SHP77 (cell line): ENCODE results near the gene GAB1.
"Not testable (repeated sequence)": the region's sequence is repeated elsewhere in the genome, so short reads cannot be mapped to it uniquely, and the experiment has no call there.

Experiments
- DNase-seq, 2 experiments: peaks; one replicate each; lab custom pipeline; 2025; lab: John Stamatoyannopoulos, UW

Gene GAB1

DNA sequence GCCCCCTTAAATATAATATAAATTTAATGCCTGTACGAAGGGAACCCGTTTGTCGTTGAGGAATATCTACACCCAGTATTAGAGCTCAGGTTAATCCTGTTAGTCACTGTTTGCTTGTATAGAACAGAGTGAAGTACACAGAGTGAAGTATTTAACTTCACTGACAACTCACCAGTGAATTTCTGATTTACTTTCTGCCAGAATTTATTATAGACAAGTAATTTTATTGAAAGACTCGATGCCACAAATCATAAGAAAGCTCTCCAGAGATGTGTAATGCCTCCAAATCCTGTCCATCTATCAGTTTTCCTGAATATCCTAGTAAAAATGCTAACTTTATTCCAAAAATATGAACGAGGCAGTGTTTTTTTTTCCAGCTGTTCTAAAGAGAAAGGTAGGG lies 1.6 kb downstream of the GAB1 start:
- DNase-seq = no peak

DNA sequence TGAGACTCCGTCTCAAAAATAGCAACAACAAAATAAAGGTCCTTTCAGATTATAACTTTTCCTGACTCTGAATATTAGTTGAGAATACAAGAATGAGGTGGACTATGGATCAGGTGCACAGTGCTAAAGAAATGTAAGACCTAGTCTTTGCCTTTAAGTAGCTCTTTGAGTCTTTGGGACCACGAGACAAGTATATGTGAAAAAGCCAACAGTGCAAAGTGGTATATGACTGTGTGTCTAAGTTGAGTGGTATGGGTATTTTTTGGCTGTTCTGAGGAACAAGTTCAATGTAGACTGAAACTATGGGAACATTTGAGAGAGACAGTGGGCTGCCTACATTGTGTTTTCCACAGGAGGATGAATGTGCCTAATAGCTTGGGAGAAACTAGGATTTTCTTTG lies 2.8 kb downstream of the GAB1 start:
- no peak for DNase-seq

DNA sequence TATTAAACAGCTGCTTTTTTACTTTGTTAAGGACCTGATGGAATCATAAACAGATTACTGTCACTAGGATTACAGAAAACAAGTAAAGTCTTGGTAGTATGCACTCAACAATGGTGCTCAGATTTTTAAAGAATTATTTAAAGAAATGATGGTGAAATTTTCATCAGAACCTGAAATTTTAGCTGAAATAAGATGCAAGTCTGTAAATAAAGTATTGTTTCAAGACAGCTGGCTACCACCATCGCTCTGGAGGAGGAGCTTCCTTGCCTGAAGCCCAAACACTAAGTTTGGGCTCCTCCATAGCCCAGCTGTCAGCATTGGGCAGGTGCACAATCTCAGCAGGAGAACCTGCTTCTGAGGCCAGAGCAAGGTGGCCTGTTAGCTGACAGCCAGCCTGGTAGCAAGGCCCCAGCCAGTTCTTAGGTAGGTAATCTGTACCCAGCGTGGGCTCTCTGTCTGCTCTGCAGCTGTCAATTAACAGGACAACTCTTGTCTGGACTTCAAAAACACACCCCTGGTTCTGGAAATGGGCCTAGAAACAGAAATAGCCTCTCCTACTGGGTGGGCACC lies 4.6 kb downstream of the GAB1 start:
- DNase-seq = no peak

DNA sequence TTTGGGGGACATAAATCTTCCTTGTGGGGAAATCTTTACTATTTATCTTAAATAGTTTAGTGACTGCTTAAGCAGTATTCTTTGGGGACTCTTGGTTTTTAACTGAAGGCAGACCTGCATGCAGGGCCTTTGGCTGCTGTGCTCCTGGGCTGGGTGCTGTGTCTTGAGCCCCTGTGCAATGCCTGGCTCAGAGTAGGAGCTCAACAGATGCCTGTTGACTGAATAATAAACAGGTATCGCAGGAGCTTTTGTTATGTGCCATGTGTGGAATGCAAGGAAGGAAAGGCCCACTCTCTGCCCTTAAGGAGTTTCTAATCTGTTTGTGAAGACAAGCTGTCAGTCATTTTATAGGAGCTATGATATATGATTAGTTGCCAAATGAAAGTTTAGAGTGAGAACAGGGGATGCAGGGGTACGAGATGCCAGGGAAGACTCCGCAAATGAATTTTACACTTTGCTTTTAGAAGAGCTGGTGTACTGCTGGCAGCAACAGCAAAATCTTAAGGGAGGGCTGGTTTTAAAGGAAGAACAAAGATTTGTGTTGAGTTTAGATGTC lies 6.7 kb downstream of the GAB1 start:
- DNase-seq = no peak

DNA sequence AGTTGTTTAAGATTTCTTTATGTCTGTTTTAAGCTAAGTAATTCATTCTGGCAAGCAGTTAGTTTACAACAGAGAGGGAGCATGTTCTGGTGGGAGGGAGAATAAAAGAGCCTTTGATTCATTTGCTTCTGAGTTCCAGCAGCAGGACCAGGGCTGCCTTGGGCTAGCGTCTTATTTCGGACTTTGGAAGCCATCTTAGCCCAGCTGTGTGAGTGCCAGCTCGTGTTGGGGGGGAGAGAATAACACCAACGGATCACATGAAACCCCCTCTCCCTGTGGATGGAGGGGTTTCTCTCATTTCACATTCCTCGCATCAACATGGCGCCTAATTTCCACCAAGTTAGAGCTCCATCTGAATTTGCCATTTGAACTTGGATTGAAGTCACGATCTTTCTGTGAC lies 7.4 kb downstream of the GAB1 start:
- no peak for DNase-seq

DNA sequence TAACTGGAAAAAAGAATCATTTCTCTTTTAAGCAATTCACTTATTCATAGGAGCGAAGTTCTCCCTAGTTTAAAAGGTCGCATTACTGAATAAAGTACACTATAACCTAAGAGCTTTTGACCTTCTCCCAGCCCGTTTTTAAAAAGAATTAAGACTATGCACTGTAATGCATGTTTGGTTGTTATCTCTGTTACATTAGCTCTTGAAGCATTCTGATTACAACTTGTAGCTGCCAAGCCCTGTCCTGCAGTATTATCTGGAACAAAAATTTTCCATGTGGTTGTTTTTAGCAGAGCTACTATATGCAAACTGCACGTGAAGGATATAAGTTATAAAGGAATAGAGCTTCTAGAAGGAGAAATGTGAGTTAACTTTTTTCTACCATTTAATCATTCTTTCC lies 8.1 kb downstream of the GAB1 start:
- no peak for DNase-seq

DNA sequence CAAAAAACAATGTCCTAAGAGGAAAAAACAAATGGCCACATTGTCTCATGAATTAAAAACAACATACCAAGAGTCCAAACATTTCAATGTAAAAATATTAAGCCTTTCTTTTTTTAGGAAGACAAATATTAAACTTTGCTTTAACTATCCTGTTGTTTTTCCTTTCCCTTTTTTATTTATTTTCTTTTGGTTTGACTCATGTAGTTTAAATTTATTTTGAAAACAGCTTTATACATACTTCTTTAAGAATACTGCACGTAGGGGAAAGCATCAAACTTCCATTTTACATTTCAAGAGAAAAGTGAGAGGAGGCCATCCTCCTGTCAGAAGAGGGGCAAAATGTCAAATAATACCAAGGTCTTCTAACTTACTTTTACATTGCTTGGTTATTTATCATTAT lies 8.7 kb downstream of the GAB1 start:
- DNase-seq = no peak

DNA sequence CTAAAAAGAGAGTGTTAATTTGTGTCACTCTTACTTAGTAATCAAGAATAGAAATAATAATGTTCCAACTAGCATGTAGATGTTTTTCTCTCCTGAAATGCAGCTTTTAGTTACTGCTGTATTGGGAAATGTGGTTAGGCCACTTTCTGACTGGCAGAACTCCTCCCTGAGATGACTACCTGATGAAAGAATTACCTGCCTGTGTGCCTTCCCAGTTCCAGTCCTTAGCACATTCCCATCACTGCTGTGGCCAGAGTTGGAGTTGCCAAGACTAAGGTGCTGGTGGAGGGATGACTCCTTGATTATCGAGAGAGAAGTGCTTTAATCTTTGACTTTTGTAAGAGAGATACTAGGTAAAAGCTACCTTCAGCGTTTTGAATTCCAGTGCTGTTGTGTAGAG lies 9.5 kb downstream of the GAB1 start:
- DNase-seq = no peak

DNA sequence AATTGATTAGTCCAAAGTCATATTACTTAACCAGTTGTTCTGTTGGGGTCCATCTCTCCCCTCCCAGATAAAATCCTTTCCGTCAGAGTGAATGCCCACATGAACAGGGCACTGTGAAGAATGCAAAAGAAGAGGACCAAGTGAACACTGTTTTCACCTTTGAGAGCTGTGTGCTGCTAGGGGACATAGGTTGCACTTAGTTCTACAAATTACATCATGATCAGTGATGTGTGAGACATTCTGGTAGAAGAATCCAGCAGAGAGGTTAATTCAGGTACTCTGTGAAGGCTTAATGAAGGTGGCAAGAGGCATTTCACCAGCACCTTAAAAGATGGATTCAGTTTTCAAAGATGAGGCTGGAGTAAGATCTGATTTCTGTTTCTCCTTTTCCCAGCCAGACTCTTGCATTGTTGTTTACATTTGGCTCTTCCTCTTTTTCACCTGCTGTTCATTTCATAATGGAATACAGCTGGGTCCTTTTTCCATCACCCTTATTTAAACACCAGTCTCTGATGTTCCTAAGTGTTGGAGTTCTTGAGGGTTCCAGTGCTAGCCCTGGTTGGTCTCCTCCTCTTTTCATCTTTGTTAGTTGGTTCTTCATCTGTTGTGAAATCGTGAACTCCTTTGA lies 10.9 kb downstream of the GAB1 start:
- DNase-seq = no peak

DNA sequence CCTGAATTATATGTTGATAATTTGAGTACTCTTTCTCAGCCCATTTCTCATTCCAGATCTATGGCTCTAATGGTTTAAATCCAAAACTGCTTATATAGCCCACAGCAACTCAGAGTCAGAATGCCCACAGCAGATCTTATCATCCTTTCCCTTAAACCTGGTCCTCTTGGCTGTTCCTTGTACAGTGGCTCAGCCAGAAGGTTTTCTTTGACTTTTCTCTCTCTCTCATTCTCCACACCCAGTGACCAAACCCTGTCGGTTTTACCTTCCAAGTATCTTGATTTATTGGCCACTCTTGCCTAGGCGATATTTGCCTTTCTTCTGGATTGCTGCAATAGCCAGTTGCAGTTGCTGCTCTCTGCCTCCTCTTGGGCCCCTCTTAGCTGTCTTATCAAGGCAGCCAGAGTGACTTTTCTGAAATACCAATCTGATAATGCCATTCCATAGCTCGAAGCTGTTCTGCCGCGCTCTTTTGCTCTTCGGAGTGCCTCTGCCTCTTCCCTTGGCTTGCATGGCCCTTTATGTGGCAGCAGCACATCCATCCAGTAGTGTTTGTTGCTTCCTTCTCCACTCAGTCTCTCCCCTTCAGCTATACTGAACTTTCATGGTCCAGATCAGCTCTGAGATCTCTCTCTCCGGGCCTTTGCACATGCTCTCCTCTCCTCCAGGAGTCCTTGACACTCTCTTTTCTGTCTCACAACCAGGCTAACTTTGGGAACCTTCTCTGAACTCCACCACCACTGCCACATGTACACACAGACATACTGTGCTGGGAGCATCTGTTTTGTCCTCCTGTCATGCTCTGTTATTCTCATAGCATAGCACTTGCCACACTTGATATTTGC lies 11.8 kb downstream of the GAB1 start:
- DNase-seq = no peak

DNA sequence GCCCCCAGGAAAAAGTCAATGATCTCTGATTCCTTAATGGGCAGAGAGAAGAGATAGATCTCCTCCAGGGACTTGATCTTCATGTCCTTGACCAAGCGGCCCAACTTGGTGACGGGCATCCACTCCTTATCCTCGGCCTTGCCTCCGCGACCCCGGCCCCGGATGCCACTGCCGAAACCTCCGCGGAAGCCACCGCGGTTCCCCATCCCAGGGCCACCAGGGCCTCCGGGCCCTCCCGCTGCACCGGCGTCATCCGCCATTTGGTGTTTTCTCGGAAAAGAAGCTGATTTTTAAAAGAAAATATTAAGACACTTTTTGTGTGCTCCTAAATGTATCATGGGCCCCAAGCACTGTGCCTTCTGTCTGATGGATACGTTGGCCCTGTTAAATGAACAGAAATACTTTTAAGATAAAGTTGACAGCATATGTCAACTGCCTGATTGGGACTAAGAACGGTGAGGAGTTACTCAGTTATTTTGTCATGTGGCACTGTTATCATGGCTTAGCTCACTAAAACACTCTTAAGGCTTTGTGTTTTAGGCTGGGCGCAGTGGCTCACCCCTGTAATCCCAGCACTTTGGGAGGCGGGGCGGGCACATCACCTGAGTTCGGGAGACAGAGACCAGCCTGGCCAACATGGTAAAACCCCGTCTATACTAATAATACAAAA lies 13.3 kb downstream of the GAB1 start:
- not testable (repeated sequence) for DNase-seq

DNA sequence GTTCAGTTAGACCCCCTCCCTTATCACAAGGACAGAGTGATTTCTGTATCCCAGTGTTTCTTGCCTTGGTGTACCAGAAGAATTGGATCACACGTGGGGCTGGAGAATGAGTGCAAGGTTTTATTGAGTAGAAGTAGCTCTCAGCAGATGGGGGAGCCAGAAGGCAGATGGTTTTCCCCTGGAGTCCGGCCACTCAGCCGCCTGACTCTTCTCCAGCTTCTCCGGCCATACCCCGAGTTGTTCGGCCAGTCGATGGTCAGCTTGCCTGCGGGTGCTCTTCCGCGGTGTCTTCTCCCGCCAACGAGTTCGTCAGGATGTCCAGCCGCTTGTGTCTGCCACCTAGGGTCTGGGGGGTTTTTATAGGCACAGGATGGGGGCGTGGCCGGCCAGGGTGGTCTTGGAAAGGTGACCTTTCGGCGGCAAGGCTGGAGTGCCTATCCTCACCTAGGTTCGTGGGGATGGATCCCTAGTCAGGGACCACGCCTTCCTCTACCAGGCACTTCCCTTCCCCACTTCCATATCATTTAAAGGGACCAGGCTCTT lies 14.5 kb downstream of the GAB1 start:
- DNase-seq = no peak

DNA sequence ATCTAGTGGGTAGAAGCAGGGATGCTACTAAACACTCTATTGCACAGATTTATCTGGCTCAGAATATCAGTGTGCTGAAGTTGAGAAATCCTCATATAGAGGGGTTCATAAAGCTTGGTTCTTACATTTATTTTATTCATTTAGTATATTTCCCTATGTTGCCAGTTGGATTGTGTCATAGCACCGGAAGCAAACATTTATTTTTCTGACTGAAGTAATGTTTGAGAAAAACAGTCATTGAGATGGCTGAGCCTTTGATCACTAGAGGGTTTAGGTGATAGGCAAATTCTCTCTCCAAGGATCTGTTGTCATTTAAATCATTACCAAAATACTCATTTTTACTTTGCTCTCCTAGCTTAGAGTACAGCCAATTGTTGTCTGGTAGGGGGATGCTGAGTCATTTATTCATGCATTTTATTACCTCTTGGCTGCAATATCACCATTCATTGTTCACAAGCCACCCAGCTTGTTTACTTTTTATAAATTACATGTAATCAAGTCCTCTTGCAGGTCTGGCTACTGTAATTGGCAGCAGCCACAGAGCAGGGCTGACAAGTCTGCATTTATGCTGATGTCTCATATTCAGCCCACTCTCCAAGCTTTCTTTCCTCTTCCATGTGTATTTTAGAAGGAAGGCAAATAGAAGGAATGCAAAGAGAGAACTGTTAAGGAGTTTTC lies 15.2 kb downstream of the GAB1 start:
- DNase-seq = no peak

DNA sequence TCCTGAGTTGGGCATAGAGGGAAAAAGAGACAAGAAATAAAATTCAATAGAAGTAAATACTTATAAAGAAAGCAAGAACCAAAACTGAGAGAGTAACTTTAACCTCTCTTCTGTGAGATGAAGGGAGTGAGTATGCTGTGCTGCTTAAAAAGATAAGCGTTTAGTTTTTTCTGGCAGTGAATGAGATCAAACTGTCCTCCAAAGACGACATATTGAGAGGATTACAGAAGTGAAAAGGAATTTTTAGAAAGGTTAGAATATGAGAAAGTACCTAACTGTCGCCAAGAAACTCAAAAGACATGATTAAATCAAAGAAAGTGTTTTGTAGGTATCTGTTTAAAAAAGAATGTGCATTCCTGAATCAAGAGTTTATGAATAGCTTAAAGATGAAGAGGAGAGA lies 16.0 kb downstream of the GAB1 start:
- no peak for DNase-seq

DNA sequence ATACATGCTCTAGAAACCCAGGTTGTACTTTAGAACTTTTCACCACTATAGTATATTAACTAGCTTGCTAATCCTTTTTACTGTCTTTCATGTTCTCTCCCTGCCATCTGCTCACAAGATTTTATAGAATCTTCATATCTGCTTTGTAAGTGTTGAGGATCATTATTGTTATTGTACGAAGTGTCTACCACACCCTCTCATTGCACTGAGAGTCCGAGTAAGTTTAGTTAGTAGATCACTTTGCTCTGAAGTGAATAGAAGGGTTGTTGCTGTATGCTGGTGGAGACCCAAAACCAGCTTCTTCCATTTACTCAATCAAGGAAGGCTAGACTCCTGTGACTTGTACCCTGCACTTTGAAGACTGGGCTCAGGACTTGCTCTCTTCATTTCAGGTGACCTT lies 17.1 kb downstream of the GAB1 start:
- DNase-seq = no peak

DNA sequence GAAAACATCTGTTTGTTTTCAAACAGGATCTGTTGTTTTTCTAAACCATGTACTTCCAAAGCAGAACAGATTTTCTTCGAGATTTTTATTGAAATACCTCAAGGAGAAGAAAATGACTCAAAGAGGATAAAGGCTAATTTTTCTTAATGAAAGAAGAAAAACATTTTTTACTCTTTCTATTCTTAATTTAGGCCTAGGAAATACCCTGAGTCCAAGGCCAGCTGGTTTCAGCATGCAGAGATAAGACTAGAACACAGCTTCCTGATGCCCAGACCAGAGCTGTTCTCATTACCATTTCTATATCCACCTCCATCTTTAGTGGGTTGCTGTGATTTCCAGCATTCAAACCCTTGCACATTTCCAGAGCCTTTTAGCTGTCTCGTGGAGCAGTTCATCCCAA lies 18.3 kb downstream of the GAB1 start:
- no peak for DNase-seq

DNA sequence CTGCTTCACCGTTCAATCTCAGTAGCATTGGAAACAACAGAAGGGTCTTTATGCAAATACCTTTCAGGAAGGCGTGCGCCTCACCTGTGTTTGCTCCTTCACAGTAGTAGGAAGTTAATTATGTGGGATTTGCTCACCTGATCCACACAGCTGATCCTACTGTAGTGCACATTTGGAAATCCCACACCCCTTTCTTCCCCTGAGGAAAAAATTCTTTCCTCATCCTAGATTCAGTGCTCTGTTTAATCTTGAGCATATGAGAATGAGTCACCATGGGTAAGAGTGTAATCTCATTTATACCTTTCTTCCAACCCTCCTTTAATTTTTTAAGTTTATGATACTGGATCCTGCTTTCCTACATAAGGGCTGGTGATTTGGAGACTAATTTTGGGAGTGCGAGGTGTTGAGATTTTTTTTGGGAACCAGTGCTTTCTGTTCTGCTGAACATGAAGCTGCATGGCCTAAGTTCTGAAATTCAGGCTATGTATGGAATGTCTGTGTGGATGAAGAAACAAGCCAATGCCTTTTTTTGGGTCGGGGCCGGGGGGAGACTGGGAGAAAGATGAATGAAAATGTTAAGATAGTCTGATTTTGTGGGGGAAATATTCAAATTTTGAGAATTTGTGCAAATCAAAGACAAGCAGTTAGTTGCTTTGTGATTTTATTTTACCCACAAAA lies 19.0 kb downstream of the GAB1 start:
- no peak for DNase-seq

DNA sequence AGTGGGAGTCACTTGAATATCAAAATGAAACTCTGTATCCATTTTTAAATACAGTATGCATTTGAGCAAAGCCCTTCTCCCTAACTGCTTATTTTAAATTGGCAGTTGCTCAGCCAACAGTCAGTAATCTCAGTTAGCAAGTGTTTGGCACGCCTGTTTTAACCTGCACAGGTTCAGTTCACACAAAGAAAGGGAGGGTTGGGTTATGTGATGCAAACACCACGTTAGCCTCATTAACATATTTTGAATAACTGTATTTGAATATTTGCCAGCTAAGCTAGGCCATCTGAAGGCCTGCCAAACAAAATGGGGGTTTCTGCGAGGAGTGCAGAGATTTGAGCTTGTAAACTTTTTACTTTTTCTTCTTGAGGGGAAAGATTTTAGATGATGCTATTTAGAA lies 19.8 kb downstream of the GAB1 start:
- DNase-seq = no peak

DNA sequence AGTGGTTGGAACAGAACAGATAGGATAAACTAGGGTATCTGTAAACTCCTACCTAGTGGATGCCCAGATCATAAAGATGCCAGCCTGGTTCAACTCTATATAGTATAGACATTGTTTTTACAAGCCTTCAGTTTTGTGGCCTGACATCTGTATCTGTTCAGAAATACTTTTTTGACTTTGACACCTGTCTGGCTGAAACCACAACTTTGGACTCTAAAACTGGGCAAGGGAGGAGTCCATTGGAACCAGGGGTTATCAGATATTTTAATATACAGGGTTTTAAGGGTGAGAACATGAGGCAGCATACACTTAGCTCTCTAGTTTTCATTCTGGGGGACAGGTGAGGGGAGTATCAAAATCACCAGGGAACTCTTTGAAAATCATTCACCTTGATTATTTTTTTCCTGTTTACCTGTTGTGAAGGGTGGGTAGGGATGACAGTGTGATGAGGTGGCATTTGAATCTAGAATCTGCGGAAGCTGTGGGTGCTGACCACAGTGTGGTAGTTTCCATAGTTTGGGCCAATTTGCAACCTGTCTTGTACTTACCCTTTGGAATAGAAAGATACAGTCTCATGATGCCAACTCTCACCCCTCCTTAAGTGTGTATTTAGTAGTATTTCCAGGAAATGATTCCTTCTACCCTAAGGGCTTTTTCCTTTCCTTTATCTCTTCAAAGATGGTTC lies 20.6 kb downstream of the GAB1 start:
- DNase-seq = no peak

DNA sequence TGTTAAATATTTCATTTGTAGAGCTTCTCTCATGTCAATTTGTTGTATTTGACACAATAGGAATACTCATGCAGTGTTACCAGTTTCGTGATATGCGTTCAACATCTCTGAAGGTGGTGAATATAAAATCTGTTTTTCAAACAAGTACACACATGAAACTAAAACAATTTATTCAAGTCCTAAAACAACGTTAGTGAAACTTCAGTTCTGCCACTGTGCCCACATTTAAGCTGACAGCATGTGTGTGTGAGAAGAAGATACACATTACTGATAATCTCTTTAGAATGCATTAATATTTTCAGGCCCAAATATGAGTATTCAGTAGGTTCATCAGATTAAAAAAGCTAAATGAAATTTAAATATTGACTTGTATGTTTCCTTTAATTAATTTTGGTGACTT lies 21.7 kb downstream of the GAB1 start:
- DNase-seq = no peak
